RWPE1 (cell line): Measurements from ENCODE around the gene SLC46A1.

Source experiments
- CTCF ChIA-PET: fragments of 350-600 bp; sonication (Branson Sonifier 250); formaldehyde crosslinking; extraction: SDS; loops from one replicate; lab custom pipeline; 2021; lab: Yijun Ruan, JAX
- POLR2A ChIA-PET: fragments of 400-600 bp; formaldehyde crosslinking; extraction: SDS; loops from one replicate; lab custom pipeline; 2020; ENCODE audit warnings: antibody characterized with exemption; ENCODE audit not compliant: low non-redundant PET; lab: Yijun Ruan, JAX
- DNase-seq: peaks from one replicate; pipeline ENCODE4 v3.0.0; 2012; ENCODE audit warnings: low spot score
- H3K27ac ChIP-seq: fragments of 450-650 bp; 2 replicates; pipeline ENCODE4 v1.5.1; 2017
- CTCF ChIP-seq: fragments of 450-650 bp; conservative IDR thresholded peaks from 2 replicates; pipeline ENCODE4 v1.5.1; 2017; ENCODE audit warnings: low read depth, mild to moderate bottlenecking

The SLC46A1 gene

GRCh38 chr17:28366605-28367004 is 39.4 kb downstream of the SLC46A1 start:
- TF ChIP-seq CTCF = no peak
- ChIA-PET POLR2A (no interaction called here), CTCF (interaction anchor here (0.5 to 1.1 kb wide), 2 partner anchors 121 to 143 kb away, joined by 3 to 6 read pairs; no protein-coding TSS in a partner anchor)
- H3K27ac ChIP-seq = no peak overlapping the region
- DNase-seq = no peak

GRCh38 chr17:28365487-28365886 is 40.5 kb downstream of the SLC46A1 start:
- ChIA-PET CTCF (interaction anchor here (0.5 kb wide), 1 partner anchor 99 kb away, joined by 3 read pairs; no protein-coding TSS in a partner anchor), POLR2A (no interaction called here)
- H3K27ac ChIP-seq = no peak overlapping the region
- TF ChIP-seq CTCF = no peak
- DNase-seq = no peak

- no peak for DNase-seq
- no peak for TF ChIP-seq CTCF
- CTCF ChIA-PET = interaction anchor here (0.6 kb wide), 1 partner anchor 86 kb away, joined by 3 read pairs; no protein-coding TSS in a partner anchor
- H3K27ac ChIP-seq = no peak within 1 kb of the TSS
- POLR2A ChIA-PET = no interaction called here
Measured at GRCh38 chr17:28364665-28365363, 41.2 kb downstream of the SLC46A1 start, which contains the start of gene SEBOX. TSS of gene SEBOX (minus strand) at chr17:28365199. CDS start at chr17:28365151, 48 bp downstream.

- no peak for DNase-seq
- ChIA-PET CTCF (no interaction called here), POLR2A (no interaction called here)
- TF ChIP-seq CTCF = no peak
- no peak overlapping the region for H3K27ac ChIP-seq
Measured at GRCh38 chr17:28363776-28364650, 42.0 kb downstream of the SLC46A1 start.

GRCh38 chr17:28363186-28363585 is 42.8 kb downstream of the SLC46A1 start:
- ChIA-PET CTCF (no interaction called here), POLR2A (no interaction called here)

More at GRCh38 chr17:28363186-28363585, 42.8 kb downstream of the SLC46A1 start:
- no peak for DNase-seq
- H3K27ac ChIP-seq = no peak overlapping the region
- no peak for TF ChIP-seq CTCF
